ENCODE measurements around the gene ZRSR2.

GRCh38 chrX:15860921-15861320 is 70.6 kb downstream of the ZRSR2 start:
- TF ChIP-seq POLR2A (IDR thresholded peaks at IDR 0.05) (no peak), CTCF (IDR thresholded peaks at IDR 0.05) (no peak)

Measured in heart left ventricle (tissue), 13 donors.